GM12891 (cell line): ENCODE measurements around the gene MAP3K2.

Experiments used
- POLR2A ChIP-seq: IDR thresholded peaks from 2 replicates; pipeline ENCODE4 v1.6.1; 2011; ENCODE audit warnings: low read depth, low read length, control low read depth
- POLR2AphosphoS5 ChIP-seq: IDR thresholded peaks from 2 replicates; pipeline ENCODE4 v1.6.1; 2011; ENCODE audit warnings: low read depth, low read length, control low read depth
- TAF1 ChIP-seq: IDR thresholded peaks from 2 replicates; pipeline ENCODE4 v1.6.1; 2011; ENCODE audit warnings: low read depth, low read length, control low read depth

GRCh38 chr2:127342101-127342500 lies 45.7 kb downstream of the MAP3K2 start:
- TF ChIP-seq POLR2AphosphoS5: no peak
- no peak for TF ChIP-seq TAF1
- no peak for TF ChIP-seq POLR2A
